HEK293T (cell line): ENCODE data around the gene RAPGEF4.

ENCODE experiments used
- BHLHE40 ChIP-seq: fragments of 450-650 bp; IDR thresholded peaks from 2 replicates; pipeline ENCODE4 v1.6.1; 2016; ENCODE audit warnings: mild to moderate bottlenecking, moderate library complexity, borderline replicate concordance
- ELF4 ChIP-seq: fragments of 450-650 bp; IDR thresholded peaks from 2 replicates; pipeline ENCODE4 v1.6.1; 2017; ENCODE audit warnings: antibody characterized with exemption
- FOXA1 ChIP-seq: fragments of 450-650 bp; IDR thresholded peaks from 2 replicates; pipeline ENCODE4 v1.6.1; 2016; ENCODE audit warnings: mild to moderate bottlenecking
- FOXM1 ChIP-seq: fragments of 450-650 bp; IDR thresholded peaks from 2 replicates; pipeline ENCODE4 v1.6.1; 2017; ENCODE audit warnings: mild to moderate bottlenecking, borderline replicate concordance
- HDGF ChIP-seq: fragments of 450-650 bp; IDR thresholded peaks from 2 replicates; pipeline ENCODE4 v1.6.1; 2017; ENCODE audit warnings: antibody characterized with exemption, borderline replicate concordance
- LEF1 ChIP-seq: fragments of 450-650 bp; IDR thresholded peaks from 2 replicates; pipeline ENCODE4 v1.6.1; 2017; ENCODE audit warnings: mild to moderate bottlenecking, borderline replicate concordance
- NFRKB ChIP-seq: fragments of 450-650 bp; IDR thresholded peaks from 2 replicates; pipeline ENCODE4 v1.6.1; 2016; ENCODE audit warnings: mild to moderate bottlenecking, moderate library complexity
- PKNOX1 ChIP-seq: fragments of 450-650 bp; IDR thresholded peaks from 2 replicates; pipeline ENCODE4 v1.6.1; 2016
- SP1 ChIP-seq: fragments of 450-650 bp; IDR thresholded peaks from 2 replicates; pipeline ENCODE4 v1.6.1; 2017
- SUZ12 ChIP-seq: fragments of 450-650 bp; IDR thresholded peaks from 2 replicates; pipeline ENCODE4 v1.6.1; 2016; ENCODE audit warnings: mild to moderate bottlenecking
- TARDBP ChIP-seq: fragments of 450-650 bp; IDR thresholded peaks from 2 replicates; pipeline ENCODE4 v1.6.1; 2016
- ZNF384 ChIP-seq: fragments of 450-650 bp; IDR thresholded peaks from 2 replicates; pipeline ENCODE4 v1.6.1; 2016

GRCh38 chr2:172962082-172962481, 226.4 kb downstream of the RAPGEF4 start:
- TF ChIP-seq FOXM1 = no peak
- no peak for TF ChIP-seq NFRKB
- no peak for TF ChIP-seq TARDBP
- no peak for TF ChIP-seq PKNOX1
- TF ChIP-seq BHLHE40 = no peak
- TF ChIP-seq FOXA1 = no peak
- TF ChIP-seq ZNF384 = no peak
- TF ChIP-seq ELF4 = no peak
- no peak for TF ChIP-seq HDGF
- TF ChIP-seq LEF1 = no peak
- no peak for TF ChIP-seq SP1
- no peak for TF ChIP-seq SUZ12
